Measurements from ENCODE around the gene ADCK1.
A peak's percentile ranks its signal among the peaks of the same experiment; 100 is the strongest.
"Not testable (repeated sequence)": the region's sequence is repeated elsewhere in the genome, so short reads cannot be mapped to it uniquely, and the experiment has no call there.

The ADCK1 gene

GRCh38 chr14:77799863-77800730 is at the start of gene ADCK1:
Gene ADCK1, plus strand, starts transcription at chr14:77800109. Its CDS starts 18,870 bp downstream, at chr14:77818979.
- DNase-seq = peak; percentile 87

DNA sequence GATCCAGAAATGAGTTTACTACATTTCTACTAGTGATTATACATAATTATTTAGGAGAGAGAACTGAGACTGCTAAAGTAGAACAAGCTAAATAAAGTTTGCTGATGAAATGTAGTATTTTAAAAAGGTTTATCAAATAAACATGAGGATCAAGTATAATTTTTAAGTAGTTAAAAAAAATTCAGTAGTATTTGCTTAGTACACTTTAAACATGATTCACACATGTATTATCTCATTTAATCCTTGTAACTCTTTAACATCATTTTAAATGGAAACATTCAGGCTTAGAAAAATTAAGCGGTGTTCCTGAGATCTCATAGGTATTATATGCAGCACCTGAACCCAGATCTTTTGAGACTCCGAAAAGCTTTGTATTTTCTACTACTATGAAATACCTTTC is 47.6 kb upstream of the ADCK1 start:
- DNase-seq = no peak

- DNase-seq = no peak
Measured at GRCh38 chr14:77752799-77753516, 47.0 kb upstream of the ADCK1 start.

- DNase-seq = peak; percentile 93
Measured at GRCh38 chr14:77760381-77761204, 39.3 kb upstream of the ADCK1 start, which contains the start of gene SNW1. Gene SNW1, minus strand, starts transcription at chr14:77761156. Its CDS starts 29 bp downstream, at chr14:77761127.

DNA sequence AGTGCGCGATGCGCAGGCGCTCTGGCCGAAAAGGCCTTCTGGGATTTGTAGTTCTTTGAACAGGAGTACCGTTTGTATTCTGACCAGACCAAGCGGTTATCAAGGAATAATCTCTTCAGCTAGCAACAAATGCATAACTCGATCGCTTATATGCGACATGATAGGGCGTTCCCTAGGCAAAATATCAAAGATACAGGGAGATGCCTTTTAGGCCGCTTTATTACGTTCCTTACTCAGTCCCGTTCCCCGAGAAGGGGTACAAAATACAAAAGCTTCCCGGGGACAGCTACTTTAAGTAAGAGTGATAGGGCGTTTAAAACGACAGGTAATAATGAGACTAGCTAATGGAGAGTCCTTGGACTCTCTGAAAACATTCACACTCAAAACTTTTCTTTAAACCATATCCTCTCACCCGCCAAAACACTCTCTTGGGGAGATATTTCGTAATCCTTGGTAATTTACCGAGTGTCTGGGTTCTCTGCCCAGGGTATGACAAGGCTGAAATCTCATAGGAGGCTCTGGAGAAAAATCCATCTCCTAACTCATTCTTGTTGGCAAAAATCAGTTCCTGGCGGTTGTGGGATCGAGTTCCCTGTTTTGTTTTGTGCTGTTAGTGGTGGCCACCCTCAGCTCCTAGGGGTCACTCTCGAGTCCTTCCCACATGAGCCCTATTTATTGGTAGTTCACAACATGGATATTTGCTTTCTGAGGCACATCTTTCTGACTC is 38.5 kb upstream of the ADCK1 start:
- DNase-seq = peak; percentile 40

- no peak for DNase-seq
Measured at GRCh38 chr14:77763316-77763715, 36.6 kb upstream of the ADCK1 start.

DNA sequence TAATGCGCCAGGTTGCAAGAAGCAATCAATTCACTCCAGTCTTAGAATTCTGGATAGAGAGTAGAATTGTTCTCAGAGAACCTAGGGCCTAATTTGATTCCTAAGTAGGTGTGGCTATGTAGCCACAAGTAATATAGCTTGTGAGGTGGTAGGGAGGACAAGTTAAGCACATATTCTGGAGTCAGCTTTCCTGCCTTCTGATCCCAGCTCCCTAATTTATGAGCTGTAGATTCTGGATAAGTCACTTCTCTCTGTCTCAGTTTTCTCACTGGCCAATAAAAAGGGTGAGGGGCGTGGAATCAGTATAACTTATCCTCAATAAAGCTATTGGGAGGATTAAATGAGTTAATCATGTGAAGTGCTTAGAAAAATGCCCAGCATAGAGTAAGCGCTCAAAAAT is 35.9 kb upstream of the ADCK1 start:
- no peak for DNase-seq

GRCh38 chr14:77768442-77769069 is 31.4 kb upstream of the ADCK1 start:
- not testable (repeated sequence) for DNase-seq

DNA sequence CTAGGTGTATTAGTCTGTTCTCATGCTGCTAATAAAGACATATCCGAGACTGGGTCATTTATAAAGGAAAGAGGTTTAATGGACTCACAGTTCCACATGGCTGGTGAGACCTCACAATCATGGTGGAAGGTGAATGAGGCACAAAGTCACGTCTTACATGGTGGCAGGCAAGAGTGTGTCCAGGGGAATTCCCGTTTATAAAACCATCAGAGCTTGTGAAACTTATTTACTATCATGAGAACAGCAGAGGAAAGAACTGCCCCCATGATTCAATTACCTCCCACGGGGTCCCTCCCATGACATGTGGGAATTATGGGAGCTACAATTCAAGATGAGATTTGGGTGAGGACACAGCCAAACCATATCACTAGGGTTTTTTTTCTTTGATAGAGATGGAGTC is 25.9 kb upstream of the ADCK1 start:
- DNase-seq = not testable (repeated sequence)

DNA sequence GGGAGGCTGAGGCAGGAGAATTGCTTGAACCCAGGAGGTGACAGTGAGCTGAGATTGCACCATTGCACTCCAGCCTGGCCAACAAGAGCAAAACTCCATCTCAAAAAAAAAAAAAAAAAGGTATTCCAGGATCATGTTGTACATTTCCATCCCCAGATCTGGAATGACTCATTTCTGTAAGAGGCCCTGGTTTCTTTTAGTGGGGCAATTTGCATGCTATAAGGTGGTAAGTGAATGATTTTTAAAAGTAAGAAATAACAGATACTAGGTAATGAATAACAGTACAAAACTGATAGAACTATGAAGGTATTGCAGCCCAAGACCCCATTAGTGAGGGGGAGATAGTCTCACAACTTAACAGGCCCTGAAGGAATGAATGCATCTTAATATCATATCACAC is 17.7 kb upstream of the ADCK1 start:
- DNase-seq = no peak

DNA sequence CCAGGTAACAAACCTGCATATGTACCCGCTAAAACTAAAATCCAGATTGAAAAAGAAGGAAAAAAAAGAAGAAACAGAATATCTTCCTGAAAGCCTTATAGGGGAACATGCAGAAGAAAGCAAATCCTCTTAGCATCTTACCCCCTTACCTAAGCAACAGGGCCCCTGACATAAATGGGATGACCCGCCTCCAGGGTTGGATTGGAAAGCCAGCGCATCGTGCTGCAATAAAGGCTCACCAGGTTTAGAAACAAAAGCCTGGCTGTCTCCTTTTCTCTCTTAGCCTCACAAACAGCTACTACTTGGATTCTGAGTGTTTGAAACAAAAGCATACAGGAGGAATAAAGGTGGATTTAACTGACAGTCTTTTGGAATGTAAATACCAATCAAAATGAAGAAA is 13.8 kb upstream of the ADCK1 start:
- DNase-seq = no peak

GRCh38 chr14:77790566-77791224 is 9.2 kb upstream of the ADCK1 start:
- no peak for DNase-seq

GRCh38 chr14:77791225-77791600 is 8.7 kb upstream of the ADCK1 start:
- no peak for DNase-seq

DNA sequence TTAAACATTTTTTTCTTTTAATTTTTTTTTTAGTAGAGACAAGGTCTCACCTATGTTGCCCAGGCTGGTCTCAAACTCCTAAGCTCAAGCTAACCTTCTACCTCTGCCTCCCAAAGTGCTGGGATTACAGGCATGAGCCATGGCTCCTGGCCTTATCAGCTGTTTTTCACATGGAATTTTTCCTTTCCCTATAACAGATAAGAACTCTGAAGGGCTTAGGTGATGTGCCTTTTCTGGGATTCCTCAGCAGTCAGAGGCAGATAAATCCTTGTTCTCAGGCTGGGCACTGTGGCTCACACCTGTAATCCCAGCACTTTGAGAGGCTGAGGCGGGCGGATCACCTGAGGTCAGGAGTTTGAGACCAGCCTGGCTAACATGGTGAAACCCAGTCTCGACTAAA is 6.7 kb upstream of the ADCK1 start:
- DNase-seq = not testable (repeated sequence)

DNA sequence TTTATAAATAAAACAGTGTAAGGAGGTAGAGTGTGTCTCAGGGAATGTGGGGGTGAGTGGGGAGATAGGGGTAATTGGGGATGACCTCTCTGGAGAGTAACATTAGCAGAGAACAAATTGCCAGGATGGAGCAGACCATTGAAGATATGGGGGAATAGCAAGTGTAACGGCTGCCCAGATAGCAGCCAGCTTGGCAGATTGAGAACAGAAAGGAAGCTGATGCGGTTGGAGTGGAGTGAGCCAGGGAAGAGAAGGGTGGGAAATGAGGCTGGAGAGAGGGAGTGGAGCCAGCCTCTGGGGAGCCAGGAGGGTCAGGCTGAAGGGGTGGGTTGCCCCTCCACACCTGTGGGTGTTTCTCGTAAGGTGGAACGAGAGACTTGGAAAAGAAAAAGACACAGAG is 5.6 kb upstream of the ADCK1 start:
- DNase-seq = no peak

DNA sequence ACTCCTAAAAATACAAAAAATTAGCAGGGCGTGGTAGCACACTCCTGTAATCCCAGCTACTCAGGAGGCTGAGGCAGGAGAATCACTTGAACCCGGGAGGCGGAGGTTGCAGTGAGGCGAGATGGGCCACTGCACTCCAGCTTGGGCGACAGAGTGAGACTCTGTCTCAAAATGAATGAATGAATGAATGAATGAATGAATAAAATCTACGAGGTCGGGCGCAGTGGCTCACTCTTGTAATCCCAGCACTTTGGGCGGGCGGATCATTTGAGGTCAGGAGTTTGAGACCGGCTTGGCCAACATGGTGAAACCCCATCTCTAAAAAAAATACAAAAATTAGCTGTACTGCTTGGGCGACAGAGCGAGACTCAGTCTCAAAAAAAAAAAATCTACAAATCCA is 453 bp upstream of the ADCK1 start:
- DNase-seq = not testable (repeated sequence)

GRCh38 chr14:77800814-77801213 is 905 bp downstream of the ADCK1 start:
- DNase-seq = no peak

- no peak for DNase-seq
Measured at GRCh38 chr14:77804592-77804991, 4.7 kb downstream of the ADCK1 start.

GRCh38 chr14:77805706-77806105 is 5.8 kb downstream of the ADCK1 start:
- no peak for DNase-seq

DNA sequence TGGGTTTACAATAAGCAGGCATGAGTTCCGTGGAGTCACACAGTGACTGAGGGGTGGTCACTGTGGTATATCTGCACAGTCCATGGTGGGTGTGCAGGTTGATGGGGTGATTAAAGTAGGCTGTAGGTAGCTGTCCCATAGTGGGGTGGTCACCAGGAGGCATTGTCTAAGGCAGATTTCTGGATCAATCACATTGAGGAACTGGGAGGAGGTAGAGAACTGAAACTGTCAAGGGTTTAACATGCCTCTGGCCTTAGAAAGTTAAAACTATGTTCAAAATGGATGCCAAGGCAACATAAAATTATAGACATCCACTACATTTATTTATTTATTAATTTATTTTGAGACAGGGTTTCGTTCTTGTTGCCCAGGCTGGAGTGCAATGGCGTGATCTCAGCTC is 8.3 kb downstream of the ADCK1 start:
- no peak for DNase-seq

GRCh38 chr14:77809011-77809410 is 9.1 kb downstream of the ADCK1 start:
- DNase-seq = no peak

Data from left hindlimb (tissue), 1 donor.